C4-2B (cell line): ENCODE results near the gene LIPM.

Source experiments
- ZFX ChIP-seq: fragments of 450-650 bp; IDR thresholded peaks from 2 replicates; pipeline ENCODE4 v1.6.1; 2017
- TF ChIP-seq, protein P1 (sequence below): fragments of 450-650 bp; conservative IDR thresholded peaks from 2 replicates; pipeline ENCODE4 v1.5.1; 2017; ENCODE audit warnings: mild to moderate bottlenecking

GRCh38 chr10:88764110-88764509, 38.4 kb upstream of the LIPM start:
- TF ChIP-seq, protein P1, sequence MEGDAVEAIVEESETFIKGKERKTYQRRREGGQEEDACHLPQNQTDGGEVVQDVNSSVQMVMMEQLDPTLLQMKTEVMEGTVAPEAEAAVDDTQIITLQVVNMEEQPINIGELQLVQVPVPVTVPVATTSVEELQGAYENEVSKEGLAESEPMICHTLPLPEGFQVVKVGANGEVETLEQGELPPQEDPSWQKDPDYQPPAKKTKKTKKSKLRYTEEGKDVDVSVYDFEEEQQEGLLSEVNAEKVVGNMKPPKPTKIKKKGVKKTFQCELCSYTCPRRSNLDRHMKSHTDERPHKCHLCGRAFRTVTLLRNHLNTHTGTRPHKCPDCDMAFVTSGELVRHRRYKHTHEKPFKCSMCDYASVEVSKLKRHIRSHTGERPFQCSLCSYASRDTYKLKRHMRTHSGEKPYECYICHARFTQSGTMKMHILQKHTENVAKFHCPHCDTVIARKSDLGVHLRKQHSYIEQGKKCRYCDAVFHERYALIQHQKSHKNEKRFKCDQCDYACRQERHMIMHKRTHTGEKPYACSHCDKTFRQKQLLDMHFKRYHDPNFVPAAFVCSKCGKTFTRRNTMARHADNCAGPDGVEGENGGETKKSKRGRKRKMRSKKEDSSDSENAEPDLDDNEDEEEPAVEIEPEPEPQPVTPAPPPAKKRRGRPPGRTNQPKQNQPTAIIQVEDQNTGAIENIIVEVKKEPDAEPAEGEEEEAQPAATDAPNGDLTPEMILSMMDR = no peak
- no peak for TF ChIP-seq ZFX
